GM20431 (cell line): ENCODE results near the gene TTLL13.

ENCODE experiments used
- in situ Hi-C: fragments of 300-500 bp; cut with MseI, MboI; formaldehyde crosslinking; loops from one replicate; pipeline ENCODE4 v1.15.0; 2020; ENCODE audit warnings: low sequenced_read_pairs; ENCODE audit not compliant: unreplicated experiment

TTLL13 gene, protein sequence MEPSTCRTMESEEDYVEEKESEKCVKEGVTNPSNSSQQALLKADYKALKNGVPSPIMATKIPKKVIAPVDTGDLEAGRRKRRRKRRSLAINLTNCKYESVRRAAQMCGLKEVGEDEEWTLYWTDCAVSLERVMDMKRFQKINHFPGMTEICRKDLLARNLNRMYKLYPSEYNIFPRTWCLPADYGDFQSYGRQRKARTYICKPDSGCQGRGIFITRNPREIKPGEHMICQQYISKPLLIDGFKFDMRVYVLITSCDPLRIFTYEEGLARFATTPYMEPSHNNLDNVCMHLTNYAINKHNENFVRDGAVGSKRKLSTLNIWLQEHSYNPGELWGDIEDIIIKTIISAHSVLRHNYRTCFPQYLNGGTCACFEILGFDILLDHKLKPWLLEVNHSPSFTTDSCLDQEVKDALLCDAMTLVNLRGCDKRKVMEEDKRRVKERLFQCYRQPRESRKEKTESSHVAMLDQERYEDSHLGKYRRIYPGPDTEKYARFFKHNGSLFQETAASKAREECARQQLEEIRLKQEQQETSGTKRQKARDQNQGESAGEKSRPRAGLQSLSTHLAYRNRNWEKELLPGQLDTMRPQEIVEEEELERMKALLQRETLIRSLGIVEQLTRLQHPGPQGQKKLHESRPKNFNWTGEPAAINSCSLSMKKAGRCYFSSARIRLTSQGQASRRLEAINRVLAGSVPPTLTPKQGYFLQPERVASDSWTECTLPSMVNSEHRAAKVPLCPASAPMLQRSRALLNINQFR

DNA sequence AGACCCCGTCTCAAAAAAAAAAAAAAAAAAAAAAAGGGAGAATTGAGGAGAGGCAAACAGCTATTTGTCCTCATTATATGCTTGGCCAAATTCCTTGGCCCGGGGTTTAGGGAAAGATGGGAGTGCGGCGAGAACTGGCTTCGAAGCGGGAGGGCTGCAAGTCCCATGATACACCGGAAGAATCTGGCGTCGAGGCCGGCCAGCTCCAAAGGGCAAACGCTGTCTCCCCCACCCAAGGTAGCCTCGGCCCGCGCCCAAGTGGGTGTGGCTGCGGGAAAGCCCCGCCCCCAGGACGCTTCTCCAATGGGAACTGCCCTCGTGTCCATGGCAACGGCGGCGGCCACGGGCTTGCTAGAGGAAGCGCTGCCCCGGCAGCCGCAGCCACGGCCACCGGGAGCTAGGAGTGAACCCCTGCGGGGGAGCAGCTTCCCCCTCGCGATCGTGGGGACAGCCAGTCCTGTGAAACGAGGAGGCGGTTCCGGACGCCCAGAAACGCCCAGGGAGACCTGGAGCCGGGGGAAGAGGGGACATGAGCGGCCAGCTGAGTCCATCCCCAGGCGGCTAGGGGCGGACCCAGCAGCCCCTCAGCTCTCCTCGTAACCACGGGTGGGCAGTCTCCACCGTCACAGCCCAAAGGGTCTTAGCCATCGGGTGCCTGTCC lies at the start of gene TTLL13:
TTLL13 (plus strand) TSS at position 354 of the 661 bp plus-strand sequence. CDS start 1,075 bp downstream, outside the sequence.
- in situ Hi-C loops, result no loop called here

DNA sequence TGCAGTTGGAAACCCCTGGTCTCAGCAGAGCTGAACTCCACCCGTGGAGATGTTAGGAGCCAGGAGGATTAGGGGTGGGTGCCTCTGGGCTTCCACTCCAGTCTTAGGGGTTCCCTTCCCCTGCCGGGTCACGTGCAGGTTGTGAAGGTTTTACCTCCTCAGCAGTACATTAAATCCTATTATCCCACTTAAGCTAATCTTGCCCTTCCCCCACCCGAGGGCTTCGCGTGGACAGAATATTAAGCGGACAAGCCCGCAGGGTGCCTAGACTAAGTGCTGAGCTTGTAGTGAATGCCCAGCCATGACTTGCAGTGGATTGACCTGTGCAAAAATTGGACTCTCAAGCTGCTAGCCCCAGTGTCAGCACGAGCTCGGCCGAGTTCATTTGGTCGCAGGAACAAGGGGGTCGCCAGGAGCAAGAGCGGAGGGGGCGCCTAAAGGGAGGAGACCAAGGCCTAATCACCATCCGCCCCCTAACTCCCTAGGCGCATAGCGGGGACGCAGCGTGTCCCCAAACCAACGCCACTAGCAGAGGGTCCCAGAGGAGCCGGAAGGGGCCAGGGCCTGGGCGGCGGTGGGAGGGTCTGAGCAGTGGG lies 48.7 kb upstream of the TTLL13 start:
- in situ Hi-C loops, result no loop called here

DNA sequence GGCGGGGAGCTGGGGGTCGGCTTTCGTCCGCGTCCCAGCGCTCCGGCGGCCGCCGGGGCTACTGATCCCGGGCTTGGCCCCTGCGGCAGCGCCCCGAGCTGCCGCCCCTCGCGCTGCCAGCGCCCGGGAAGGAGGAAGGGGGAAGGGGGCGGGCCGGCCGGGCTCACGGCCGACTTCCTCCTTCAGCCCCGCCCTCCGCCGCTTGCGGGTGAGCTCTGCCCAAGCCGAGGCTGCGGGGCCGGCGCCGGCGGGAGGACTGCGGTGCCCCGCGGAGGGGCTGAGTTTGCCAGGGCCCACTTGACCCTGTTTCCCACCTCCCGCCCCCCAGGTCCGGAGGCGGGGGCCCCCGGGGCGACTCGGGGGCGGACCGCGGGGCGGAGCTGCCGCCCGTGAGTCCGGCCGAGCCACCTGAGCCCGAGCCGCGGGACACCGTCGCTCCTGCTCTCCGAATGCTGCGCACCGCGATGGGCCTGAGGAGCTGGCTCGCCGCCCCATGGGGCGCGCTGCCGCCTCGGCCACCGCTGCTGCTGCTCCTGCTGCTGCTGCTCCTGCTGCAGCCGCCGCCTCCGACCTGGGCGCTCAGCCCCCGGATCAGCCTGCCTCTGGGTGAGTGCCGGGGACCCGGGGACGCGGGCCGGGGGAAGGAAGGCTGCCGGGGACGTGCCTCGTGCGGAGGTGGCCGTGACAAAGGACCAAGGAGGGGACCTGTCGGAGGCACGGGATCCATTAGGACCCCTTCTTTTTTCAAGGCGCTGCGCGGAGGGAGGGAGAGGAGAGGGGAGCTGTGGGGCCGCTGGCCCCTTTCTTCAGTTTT lies 48.0 kb upstream of the TTLL13 start, which contains the start of gene SEMA4B:
SEMA4B (plus strand) TSS at position 201 of the 814 bp plus-strand sequence; CDS start at position 450, 249 bp downstream.
- in situ Hi-C loops, result no loop called here

DNA sequence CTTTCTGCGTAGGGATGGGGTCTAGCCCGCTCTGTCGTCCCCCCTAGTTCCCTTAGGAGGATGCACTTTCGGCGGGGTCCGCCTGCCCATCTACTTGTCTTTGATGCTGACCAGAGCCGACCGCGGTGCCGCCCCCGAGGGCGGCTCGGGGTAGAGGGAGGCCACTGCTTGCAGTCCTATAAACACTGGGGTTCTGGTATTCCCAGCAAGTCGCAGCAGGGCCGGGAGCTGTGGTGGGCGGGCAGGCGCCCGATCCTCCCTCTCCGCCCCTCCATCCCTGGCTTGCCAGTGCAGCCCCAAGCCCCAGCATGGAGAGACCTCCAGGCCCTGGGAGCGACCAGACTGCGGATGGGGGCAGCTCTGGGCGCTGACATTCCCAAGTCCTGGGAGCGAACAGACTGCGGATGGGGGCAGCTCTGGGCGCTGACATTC lies 47.4 kb upstream of the TTLL13 start:
- in situ Hi-C loops, result no loop called here

DNA sequence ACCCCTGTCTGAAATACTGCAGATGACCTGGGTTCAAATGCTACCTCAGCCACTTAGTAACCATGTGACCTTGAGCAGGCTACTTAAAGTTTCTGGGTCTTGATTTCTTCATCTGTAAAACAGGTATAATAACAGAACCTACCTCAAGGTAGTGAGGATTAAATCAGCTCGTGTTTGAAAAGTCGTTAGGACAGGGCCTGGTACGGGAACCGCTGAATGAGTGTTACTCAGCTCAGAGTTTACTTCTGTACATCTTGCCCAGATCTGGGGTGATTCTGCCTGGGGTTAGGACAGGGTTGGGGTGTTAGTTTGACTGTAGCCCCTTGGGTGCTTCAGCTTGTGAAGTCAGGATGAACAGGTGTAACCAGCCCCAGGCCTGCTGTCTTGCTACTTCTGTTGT lies 46.4 kb upstream of the TTLL13 start:
- in situ Hi-C loops, result no loop called here

DNA sequence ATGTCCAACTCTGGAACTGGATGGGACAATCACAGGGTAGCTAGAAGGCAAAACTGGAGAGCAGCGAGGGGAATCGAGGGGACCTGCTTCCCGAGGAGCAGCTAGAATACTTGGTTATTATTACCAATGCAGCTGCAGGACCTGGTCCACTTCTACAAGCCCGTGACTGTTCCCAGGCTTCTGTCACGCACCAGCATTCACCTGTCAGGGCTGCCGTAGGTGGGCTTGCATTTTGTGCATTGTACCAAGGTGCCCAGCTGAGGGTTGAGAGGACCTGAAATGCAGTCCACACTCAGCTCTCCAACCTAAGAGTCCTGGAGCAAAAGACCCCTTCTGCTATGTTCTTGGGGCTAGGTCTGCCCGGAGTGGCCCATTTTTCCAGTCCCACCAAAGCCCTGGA lies 45.9 kb upstream of the TTLL13 start:
- in situ Hi-C loops, result no loop called here

DNA sequence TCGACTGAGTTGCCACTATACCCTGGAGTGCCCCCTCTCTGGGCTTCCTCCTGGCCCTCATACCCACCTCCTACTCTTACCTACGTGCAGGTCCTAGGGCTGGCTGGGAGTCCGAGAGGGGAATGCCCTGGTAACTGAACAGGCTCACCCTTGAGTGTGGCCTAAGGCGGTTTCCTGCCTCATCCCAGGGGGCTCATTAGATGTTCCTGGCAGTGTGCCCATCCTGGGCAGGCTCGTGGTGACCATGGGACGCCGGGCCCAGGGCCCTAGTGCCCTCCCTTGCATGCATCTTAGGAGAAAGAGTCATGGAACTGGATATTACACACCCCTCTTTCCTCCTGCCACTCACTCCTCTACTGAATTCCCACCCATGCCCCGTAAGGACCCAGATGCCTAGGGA lies 45.4 kb upstream of the TTLL13 start:
- in situ Hi-C loops, result no loop called here

DNA sequence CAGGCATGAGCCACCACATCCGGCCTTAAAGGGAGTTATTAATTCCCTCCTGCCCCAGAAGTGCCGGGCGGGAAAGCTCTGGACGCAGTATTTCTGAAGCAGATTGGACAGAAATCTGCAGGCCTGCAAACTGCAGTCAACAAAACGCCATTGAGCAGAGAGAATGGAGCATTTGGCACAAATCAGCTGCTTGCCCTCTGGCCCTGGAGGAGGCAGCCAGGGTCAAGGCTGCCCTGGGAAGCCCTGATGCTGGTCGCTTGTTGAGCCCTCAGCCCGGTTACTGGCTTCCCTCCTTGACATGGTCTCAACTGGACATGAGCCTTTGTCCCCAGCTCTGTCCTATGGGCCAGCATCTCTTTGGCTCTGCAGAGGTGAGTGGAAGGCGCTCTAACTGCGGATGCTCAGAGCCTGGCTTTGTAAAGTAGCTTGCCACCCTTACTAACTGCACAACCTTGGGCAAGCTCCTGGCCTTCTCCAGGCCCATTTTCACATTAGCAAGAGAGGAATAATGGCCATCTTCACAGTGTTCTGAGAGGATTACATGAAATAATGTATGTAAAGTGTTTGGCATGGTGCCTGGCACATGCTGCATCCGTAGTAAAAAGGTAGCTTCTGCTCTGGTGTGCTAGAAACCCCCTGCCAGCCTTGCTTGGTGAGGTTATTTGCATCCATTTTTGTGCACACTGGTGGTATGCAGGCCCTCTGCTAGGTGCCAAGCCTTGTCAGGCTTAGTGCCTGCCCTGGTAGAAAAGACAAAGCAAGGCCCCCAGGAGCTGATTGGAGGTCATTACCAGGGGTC lies 44.1 kb upstream of the TTLL13 start:
- in situ Hi-C loops, result no loop called here

DNA sequence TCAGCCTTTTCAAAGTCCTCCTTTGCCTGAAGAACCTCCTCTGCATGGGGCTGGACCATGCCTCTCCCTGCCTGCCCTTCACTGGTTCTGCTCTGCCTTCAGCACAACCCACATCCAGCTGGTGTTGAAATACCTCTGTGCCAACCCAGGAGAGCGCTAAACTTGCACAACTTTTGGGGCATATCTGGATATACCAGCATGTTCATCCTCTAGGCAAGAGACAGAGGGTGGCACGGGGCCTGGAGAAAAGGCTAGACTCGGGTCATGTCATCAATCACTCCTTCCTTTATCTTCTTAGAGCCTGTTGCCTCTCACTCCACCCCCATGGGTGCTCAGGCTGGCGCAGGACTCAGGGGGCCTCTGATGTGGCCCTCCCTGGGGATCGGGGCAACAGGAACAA lies 43.5 kb upstream of the TTLL13 start:
- in situ Hi-C loops, result no loop called here

DNA sequence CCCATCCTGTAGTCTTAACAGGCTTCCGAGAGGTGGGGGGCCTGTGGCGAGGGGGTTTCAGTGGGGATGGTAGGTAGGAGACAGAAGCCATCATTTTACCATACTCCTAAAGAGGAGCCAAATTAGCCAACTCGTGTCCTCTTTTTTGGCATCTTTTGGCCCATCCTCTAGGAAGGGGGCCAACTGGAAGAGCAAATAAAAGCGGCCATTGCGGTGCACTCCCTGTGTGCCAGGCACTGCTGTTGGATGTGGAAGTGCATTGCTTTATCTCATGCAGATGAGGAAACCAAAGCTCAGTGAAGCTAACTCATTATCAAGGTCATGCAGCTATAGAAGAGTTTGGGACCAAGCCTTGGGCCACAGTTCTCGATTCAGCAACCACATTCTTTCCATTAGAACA lies 42.1 kb upstream of the TTLL13 start:
- in situ Hi-C loops, result no loop called here

DNA sequence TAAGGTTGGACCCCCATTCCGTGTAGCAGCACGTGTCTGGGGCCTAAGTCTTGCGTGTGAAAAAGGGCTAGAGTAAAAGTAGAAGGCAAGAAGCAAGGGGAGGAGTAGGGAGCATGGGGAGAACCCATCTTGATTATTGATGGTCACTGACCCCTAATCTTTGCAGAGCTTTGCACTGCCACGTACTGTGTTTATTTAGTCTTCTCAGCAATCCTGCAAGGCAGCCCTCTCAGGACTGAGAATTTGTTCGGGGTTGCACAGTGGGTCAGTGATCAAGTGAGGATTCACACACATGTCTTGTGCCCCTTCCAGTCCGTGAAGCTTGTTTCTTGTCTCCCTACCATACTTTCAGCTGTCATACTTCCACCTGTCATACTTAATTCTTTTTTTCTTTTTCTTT lies 41.0 kb upstream of the TTLL13 start:
- in situ Hi-C loops, result no loop called here

DNA sequence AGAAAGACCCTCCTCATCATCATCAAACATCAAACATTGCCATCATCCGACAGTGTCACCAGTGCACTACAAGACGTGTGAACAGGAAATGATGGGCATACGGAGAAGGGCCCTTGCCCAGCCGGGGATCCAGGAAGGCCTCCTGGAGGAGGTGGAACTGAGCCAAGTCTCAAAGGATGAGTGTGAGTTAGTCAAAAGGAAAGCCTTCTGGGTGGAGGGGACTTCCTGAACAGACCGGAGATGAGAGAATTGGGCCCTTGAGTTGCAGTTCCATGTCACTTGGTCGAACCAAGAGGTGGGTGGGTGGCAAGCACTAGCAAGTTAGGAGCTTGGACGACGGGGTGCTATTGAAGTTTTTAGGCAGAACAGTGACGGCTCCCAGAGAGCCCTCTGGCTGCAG lies 39.8 kb upstream of the TTLL13 start:
- in situ Hi-C loops, result no loop called here

DNA sequence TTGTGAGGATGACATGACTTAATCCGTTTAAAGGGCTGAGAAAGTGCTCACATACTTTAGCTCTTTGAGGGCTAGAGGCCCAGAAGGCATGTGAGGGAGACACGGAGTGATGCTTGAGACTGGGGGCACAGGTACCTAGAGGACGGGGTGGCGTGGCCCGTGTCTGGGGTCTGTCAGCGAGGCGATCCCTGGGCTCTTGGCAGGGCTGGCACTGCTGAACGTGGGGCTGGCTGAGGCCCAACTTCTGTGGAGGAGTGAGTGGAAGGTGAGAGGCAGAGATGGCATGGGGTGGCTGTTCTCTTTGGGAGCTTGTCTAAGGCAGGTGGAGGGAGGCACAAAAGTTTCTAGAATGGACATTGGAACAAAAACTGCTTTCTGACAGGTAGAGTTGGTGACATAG lies 38.8 kb upstream of the TTLL13 start:
- in situ Hi-C loops, result loop anchor here (10.0 kb wide), 1 partner anchor 46 kb away; no protein-coding TSS in a partner anchor

DNA sequence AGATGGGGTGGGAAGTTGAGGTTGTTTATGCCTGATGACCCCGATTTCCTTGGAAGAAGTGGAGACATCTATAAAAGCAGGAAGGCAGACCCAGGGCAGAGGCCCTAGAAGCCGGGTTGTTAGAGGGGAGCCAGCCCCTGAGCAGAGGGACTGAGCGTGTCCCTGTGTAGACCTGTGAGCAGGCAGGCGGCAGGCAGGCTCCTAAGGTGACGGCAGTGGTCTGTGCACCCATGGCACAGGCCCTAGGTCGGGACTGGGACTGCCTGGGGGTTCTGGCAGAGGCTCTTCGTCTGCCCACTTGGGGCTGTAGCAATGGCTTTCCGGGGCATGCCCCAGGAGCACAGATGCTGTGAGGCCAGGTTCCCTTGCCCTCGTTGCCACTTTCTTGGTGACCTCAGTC lies 38.3 kb upstream of the TTLL13 start:
- in situ Hi-C loops, result loop anchor here (10.0 kb wide), 1 partner anchor 46 kb away; no protein-coding TSS in a partner anchor

DNA sequence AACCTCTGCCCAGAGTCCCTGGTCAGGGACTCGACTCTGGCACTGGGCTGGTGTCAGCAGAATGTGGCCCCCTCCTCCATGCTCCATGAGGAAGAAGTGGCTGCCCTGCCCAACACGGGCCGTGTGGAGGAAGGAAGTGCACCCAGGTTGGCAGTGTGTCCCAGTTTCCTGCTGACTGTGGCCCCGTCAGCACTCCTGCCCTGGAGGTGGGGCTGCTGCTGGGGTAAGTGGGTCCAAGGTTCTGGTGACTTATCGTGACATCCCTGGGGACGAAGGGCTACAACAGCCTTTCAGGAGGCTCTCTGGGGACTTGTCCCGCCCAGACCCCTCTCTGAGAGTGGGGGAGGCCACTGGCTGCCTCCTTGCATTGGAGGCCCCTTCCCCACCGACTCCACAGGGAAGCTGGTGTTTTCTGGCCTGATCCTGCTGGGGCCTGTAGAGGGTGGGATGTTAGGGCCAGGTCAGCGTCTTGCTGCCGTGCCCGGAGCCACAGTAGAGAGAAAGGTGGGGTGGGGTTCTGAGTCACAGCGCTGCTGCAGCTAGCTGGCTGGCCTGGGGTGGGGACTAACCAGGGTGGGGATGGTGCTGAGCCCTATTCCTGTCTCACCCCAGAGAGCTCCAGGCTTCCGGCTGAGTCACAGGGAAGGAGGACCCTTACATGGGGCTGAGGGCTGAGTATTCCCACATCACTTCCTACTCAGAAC lies 37.8 kb upstream of the TTLL13 start:
- in situ Hi-C loops, result loop anchor here (10.0 kb wide), 1 partner anchor 47 kb away; no protein-coding TSS in a partner anchor

DNA sequence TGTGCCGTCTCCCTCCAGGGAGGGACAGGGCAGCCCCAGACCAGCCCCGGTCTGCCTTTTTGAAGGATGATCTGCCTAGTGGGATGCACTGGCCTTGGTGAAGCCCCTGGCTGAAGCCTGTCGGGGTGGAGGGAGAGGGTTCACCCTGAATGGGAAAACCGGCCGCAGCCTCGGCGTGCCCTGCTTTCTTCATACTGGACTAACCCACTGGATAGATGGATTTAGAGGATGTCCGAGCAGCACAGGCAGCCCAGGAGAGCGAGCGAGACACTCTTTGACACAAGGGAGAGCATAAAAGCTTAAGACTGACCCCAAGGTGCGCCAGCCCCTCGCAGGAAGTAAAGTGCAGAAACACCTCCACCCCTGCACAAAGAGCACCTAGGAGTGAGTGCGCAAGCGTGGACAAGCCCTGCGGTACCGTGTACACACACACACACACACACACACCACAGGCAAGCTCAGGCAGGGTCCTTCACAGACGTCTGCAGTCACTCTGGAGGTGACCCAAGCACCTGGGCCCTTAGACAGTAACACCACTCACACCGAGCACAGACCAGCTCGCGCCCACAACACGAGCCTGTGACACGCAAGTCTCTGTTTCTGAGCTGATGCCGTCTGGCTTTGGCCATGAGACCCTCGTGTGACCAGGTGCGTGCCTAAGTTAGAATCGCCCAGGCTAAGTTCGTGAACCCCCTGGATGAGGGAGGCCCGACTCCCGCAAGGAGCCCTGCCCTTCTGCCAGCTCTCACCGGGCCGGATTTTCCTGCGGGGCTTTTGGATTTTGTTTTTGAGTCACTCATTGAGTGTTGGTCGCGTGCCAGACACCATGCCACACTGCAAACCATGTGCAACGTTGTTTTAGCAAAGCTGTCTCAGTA lies 36.9 kb upstream of the TTLL13 start:
- in situ Hi-C loops, result loop anchor here (10.0 kb wide), 1 partner anchor 48 kb away; no protein-coding TSS in a partner anchor
